ENCODE measurements around the gene FCHO2.
A peak's percentile ranks its signal among the peaks of the same experiment; 100 is the strongest.
"Not testable (repeated sequence)": the region's sequence is repeated elsewhere in the genome, so short reads cannot be mapped to it uniquely, and the experiment has no call there.

FCHO2 gene, protein sequence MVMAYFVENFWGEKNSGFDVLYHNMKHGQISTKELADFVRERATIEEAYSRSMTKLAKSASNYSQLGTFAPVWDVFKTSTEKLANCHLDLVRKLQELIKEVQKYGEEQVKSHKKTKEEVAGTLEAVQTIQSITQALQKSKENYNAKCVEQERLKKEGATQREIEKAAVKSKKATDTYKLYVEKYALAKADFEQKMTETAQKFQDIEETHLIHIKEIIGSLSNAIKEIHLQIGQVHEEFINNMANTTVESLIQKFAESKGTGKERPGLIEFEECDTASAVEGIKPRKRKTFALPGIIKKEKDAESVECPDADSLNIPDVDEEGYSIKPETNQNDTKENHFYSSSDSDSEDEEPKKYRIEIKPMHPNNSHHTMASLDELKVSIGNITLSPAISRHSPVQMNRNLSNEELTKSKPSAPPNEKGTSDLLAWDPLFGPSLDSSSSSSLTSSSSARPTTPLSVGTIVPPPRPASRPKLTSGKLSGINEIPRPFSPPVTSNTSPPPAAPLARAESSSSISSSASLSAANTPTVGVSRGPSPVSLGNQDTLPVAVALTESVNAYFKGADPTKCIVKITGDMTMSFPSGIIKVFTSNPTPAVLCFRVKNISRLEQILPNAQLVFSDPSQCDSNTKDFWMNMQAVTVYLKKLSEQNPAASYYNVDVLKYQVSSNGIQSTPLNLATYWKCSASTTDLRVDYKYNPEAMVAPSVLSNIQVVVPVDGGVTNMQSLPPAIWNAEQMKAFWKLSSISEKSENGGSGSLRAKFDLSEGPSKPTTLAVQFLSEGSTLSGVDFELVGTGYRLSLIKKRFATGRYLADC

GRCh38 chr5:72955768-72956323 is at the start of gene FCHO2:
Gene FCHO2 (plus strand): TSS chr5:72956041. CDS start chr5:72956097, 56 bp downstream.
- no peaks in the 10 kb centered on the region for H3K27me3 ChIP-seq (ENCODE audit: control insufficient read depth in 1 of 2, insufficient read depth in 2 of 2, low read length in 2 of 2)
- no peaks in the 10 kb centered on the region for H3K36me3 ChIP-seq (ENCODE audit: insufficient read depth, low read length)
- H3K9me3 ChIP-seq (ENCODE audit: low read length): no peaks in the 10 kb centered on the region
- H3K4me3 ChIP-seq (ENCODE audit: low read depth in 1 of 2, low read length in 2 of 2): peak within 1 kb of the TSS; percentile 69 to 77
- peak within 1 kb of the TSS; percentile 81 for H3K27ac ChIP-seq (ENCODE audit: low read depth, low read length)
- H3K4me1 ChIP-seq (ENCODE audit: insufficient read depth, low read length): peaks cover 34% of the 10 kb centered on the region
- H3K9ac ChIP-seq (ENCODE audit: low read length): peak within 1 kb of the TSS; percentile 85

GRCh38 chr5:72906806-72907205 is 49.0 kb upstream of the FCHO2 start:
- Histone ChIP-seq H3K4me3 (ENCODE audit: low read depth in 1 of 2, low read length in 2 of 2) (no peak overlapping the region), H3K27ac (ENCODE audit: low read depth, low read length) (no peak overlapping the region), H3K9me3 (ENCODE audit: low read length) (no peaks in the 10 kb centered on the region), H3K9ac (ENCODE audit: low read length) (no peak overlapping the region), H3K36me3 (ENCODE audit: insufficient read depth, low read length) (peaks cover 42% of the 10 kb centered on the region), H3K27me3 (ENCODE audit: control insufficient read depth in 1 of 2, insufficient read depth in 2 of 2, low read length in 2 of 2) (no peaks in the 10 kb centered on the region), H3K4me1 (ENCODE audit: insufficient read depth, low read length) (no peaks in the 10 kb centered on the region)

DNA sequence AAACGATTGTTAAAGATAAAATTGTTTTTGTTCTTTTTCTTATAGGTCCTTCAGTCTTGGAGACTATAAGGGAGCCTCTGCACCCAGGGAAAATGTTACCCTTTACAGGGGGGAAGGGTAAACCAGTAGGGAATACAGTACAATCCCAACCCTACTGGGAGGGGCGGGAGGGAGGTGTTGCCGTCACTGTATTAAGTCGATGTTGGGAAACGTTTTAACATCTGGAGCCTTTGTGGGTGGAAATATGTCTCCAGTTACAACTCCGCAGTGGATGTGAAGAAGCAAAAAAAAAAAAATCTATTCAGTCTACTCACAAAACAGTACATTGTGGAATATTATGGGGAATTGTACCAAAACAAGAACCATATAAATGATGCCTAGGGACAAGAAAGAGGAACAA is 47.2 kb upstream of the FCHO2 start:
- Histone ChIP-seq H3K36me3 (ENCODE audit: insufficient read depth, low read length) (peaks cover 40% of the 10 kb centered on the region), H3K27me3 (ENCODE audit: control insufficient read depth in 1 of 2, insufficient read depth in 2 of 2, low read length in 2 of 2) (no peaks in the 10 kb centered on the region), H3K9me3 (ENCODE audit: low read length) (no peaks in the 10 kb centered on the region), H3K4me3 (ENCODE audit: low read depth in 1 of 2, low read length in 2 of 2) (no peak overlapping the region), H3K27ac (ENCODE audit: low read depth, low read length) (no peak overlapping the region), H3K4me1 (ENCODE audit: insufficient read depth, low read length) (no peaks in the 10 kb centered on the region), H3K9ac (ENCODE audit: low read length) (no peak overlapping the region)

DNA sequence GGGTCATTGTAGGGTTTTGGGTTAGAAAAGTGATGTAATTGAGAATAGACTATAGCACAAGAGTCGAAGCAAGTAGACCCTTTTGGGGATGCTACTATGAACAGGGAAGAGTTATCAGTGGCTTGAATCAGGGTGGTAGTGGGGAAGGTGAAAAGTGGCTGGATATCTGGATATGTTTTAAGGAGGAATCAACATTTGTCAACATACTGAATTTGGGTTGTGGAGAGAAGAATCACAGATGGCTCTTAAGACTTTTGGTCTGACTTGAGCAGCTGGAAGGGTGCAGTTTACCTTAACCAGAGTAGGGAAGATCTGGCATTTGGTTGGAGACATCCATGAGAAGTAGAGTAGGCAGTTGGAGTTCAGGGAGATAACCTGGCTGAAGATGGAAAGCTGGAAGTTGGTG is 38.5 kb upstream of the FCHO2 start:
- H3K4me1 ChIP-seq (ENCODE audit: insufficient read depth, low read length): no peaks in the 10 kb centered on the region
- no peaks in the 10 kb centered on the region for H3K36me3 ChIP-seq (ENCODE audit: insufficient read depth, low read length)
- H3K9ac ChIP-seq (ENCODE audit: low read length): no peak overlapping the region
- H3K9me3 ChIP-seq (ENCODE audit: low read length): no peaks in the 10 kb centered on the region
- H3K27me3 ChIP-seq (ENCODE audit: control insufficient read depth in 1 of 2, insufficient read depth in 2 of 2, low read length in 2 of 2): no peaks in the 10 kb centered on the region
- no peak overlapping the region for H3K27ac ChIP-seq (ENCODE audit: low read depth, low read length)
- H3K4me3 ChIP-seq (ENCODE audit: low read depth in 1 of 2, low read length in 2 of 2): no peak overlapping the region

DNA sequence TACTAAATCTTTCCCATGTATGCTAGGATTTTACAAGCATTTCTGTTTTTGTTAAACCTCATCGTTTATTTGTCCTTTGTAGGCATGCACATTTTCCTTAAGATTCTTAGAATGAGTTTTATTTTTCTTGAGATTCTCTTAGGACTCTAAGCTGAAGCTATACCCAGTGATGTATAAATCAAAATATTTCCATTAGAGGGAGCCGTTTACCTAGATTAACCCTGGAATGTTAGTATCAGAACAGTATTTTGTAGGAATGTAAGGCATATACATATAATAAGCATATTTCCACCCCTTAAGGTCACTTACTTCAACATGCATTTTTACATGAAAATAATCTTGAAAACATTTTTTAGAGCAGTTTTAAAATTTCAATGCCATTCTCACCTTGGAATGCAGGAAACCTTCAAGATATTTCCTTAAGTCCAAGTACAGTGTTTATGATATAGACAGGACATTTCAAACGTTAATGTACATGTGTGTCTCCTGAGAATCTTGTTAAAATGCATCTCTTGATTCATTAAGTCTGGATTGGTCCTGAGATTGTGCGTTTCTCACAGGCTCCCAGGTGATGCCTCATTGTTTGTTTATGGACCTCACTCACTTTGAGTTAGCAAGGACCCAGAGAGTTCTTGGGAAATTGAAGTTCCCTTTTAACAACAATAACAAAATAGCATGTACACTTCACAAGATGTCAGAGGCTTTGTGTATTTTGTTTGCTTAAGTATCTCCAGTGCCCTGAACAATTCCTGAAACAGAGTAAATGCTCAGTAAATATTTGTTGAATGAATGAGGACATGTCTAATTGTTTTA is 34.9 kb upstream of the FCHO2 start:
- Histone ChIP-seq H3K9ac (ENCODE audit: low read length) (no peak overlapping the region), H3K4me3 (ENCODE audit: low read depth in 1 of 2, low read length in 2 of 2) (no peak overlapping the region), H3K4me1 (ENCODE audit: insufficient read depth, low read length) (no peaks in the 10 kb centered on the region)

GRCh38 chr5:72921886-72922285 is 34.0 kb upstream of the FCHO2 start:
- no peaks in the 10 kb centered on the region for H3K27me3 ChIP-seq (ENCODE audit: control insufficient read depth in 1 of 2, insufficient read depth in 2 of 2, low read length in 2 of 2)
- H3K36me3 ChIP-seq (ENCODE audit: insufficient read depth, low read length): no peaks in the 10 kb centered on the region
- no peaks in the 10 kb centered on the region for H3K4me1 ChIP-seq (ENCODE audit: insufficient read depth, low read length)
- no peak overlapping the region for H3K4me3 ChIP-seq (ENCODE audit: low read depth in 1 of 2, low read length in 2 of 2)
- no peak overlapping the region for H3K9ac ChIP-seq (ENCODE audit: low read length)
- no peaks in the 10 kb centered on the region for H3K9me3 ChIP-seq (ENCODE audit: low read length)
- no peak overlapping the region for H3K27ac ChIP-seq (ENCODE audit: low read depth, low read length)

More for the DNA sequence above, 34.9 kb upstream of the FCHO2 start:
- Histone ChIP-seq H3K27ac (ENCODE audit: low read depth, low read length) (no peak overlapping the region), H3K27me3 (ENCODE audit: control insufficient read depth in 1 of 2, insufficient read depth in 2 of 2, low read length in 2 of 2) (no peaks in the 10 kb centered on the region), H3K36me3 (ENCODE audit: insufficient read depth, low read length) (no peaks in the 10 kb centered on the region), H3K9me3 (ENCODE audit: low read length) (no peaks in the 10 kb centered on the region)

DNA sequence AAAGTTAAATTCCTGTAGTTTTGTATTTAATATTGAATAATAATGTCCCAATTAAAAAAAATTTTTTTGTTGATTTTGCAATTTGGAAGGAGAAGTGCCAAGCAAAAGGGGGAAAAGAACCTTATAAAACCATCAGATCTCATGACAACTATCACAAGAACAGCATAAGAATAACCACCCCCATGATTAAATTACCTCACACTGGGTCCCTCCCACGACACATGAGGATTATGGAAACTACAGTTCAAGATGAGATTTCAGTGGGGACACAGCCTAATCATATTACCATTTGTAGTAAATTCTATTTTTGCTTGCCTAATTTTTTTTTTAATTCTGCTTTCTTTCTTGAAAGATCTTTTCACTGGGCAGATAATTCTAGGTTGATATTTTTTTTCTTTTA is 33.4 kb upstream of the FCHO2 start:
- Histone ChIP-seq H3K9me3 (ENCODE audit: low read length) (no peaks in the 10 kb centered on the region), H3K9ac (ENCODE audit: low read length) (no peak overlapping the region), H3K27me3 (ENCODE audit: control insufficient read depth in 1 of 2, insufficient read depth in 2 of 2, low read length in 2 of 2) (no peaks in the 10 kb centered on the region), H3K4me1 (ENCODE audit: insufficient read depth, low read length) (no peaks in the 10 kb centered on the region), H3K4me3 (ENCODE audit: low read depth in 1 of 2, low read length in 2 of 2) (no peak overlapping the region), H3K36me3 (ENCODE audit: insufficient read depth, low read length) (no peaks in the 10 kb centered on the region), H3K27ac (ENCODE audit: low read depth, low read length) (no peak overlapping the region)

- H3K4me3 ChIP-seq (ENCODE audit: low read depth in 1 of 2, low read length in 2 of 2): no peak overlapping the region
- no peaks in the 10 kb centered on the region for H3K4me1 ChIP-seq (ENCODE audit: insufficient read depth, low read length)
- no peaks in the 10 kb centered on the region for H3K36me3 ChIP-seq (ENCODE audit: insufficient read depth, low read length)
- no peak overlapping the region for H3K9ac ChIP-seq (ENCODE audit: low read length)
- no peak overlapping the region for H3K27ac ChIP-seq (ENCODE audit: low read depth, low read length)
- no peaks in the 10 kb centered on the region for H3K9me3 ChIP-seq (ENCODE audit: low read length)
- no peaks in the 10 kb centered on the region for H3K27me3 ChIP-seq (ENCODE audit: control insufficient read depth in 1 of 2, insufficient read depth in 2 of 2, low read length in 2 of 2)
Measured at GRCh38 chr5:72925336-72926010, 30.4 kb upstream of the FCHO2 start.

GRCh38 chr5:72932686-72933085 is 23.2 kb upstream of the FCHO2 start:
- H3K36me3 ChIP-seq (ENCODE audit: insufficient read depth, low read length); H3K27ac ChIP-seq (ENCODE audit: low read depth, low read length); H3K4me3 ChIP-seq (ENCODE audit: low read depth in 1 of 2, low read length in 2 of 2); H3K9ac ChIP-seq (ENCODE audit: low read length); H3K27me3 ChIP-seq (ENCODE audit: control insufficient read depth in 1 of 2, insufficient read depth in 2 of 2, low read length in 2 of 2); H3K9me3 ChIP-seq (ENCODE audit: low read length): not testable (repeated sequence)
- peaks cover 15% of the 10 kb centered on the region for H3K4me1 ChIP-seq (ENCODE audit: insufficient read depth, low read length)

DNA sequence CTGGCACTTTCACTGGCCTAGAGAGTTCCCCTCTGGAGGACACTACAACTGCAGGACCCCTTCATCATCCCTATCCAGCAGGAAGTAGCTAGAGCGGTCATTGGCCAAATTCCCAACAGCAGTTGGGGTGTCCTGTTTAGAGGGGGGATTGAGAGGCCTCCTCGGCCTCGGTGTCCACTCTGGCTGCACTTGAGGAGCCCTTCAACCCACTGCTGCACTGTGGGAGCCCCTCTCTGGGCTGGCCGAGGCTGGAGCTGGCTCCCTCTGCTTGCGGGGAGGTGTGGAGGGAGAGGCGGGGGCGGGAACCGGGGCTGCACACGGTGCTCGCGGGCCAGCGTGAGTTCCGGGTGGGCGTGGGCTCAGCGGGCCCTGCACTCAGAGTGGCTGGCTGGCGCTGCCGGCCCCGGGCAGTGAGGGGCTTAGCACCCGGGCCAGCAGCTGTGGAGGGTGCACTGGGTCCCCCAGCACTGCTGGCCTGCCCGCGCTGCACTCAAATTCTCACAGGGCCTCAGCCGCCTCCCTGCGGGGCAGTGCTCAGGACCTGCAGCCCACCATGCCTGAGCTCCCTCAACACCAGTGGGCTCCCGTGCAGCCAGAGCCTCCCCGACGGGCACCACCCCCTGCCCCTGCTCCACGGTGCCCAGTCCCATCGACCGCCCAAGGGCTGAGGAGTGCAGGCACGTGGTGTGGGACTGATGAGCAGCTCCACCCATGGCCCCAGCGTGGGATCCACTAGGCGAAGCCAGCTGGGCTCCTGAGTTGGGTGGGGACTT is 20.7 kb upstream of the FCHO2 start:
- peaks cover 25% of the 10 kb centered on the region for H3K4me1 ChIP-seq (ENCODE audit: insufficient read depth, low read length)
- not testable (repeated sequence) for H3K36me3 ChIP-seq (ENCODE audit: insufficient read depth, low read length); H3K4me3 ChIP-seq (ENCODE audit: low read depth in 1 of 2, low read length in 2 of 2); H3K27me3 ChIP-seq (ENCODE audit: control insufficient read depth in 1 of 2, insufficient read depth in 2 of 2, low read length in 2 of 2); H3K9me3 ChIP-seq (ENCODE audit: low read length); H3K27ac ChIP-seq (ENCODE audit: low read depth, low read length); H3K9ac ChIP-seq (ENCODE audit: low read length)
